OCI-LY1 (cell line): Measurements from ENCODE around the gene LTBP1.

Source experiments
- H2AFZ ChIP-seq: fragments of 200-600 bp; sonication (generic), shearing (Covaris generic); 2 replicates; pipeline ENCODE4 v1.6.0; 2014; ENCODE audit warnings: antibody characterized with exemption, mild to moderate bottlenecking, low read length
- H3F3A ChIP-seq: fragments of 200-600 bp; sonication (generic), shearing (Covaris generic); 2 replicates; pipeline ENCODE4 v1.6.0; 2014; ENCODE audit warnings: mild to moderate bottlenecking, antibody characterized with exemption, low read length, moderate library complexity; ENCODE audit not compliant: insufficient read depth
- H3K27ac ChIP-seq: fragments of 200-600 bp; sonication (generic); 2 replicates; pipeline ENCODE4 v1.5.1; 2014; ENCODE audit warnings: low read length, mixed run types, mild to moderate bottlenecking, low read depth; ENCODE audit not compliant: poor library complexity, severe bottlenecking
- H3K27me3 ChIP-seq: fragments of 200-600 bp; sonication (generic); 2 replicates; pipeline ENCODE4 v1.6.0; 2014; ENCODE audit warnings: antibody characterized with exemption, mild to moderate bottlenecking, low read length, moderate library complexity; ENCODE audit not compliant: insufficient read depth
- H3K36me3 ChIP-seq: fragments of 200-600 bp; sonication (generic); 2 replicates; pipeline ENCODE4 v1.6.1; 2014; ENCODE audit warnings: mild to moderate bottlenecking, antibody characterized with exemption, low read length, moderate library complexity, mixed read lengths; ENCODE audit not compliant: insufficient read depth
- H3K4me1 ChIP-seq: fragments of 200-600 bp; sonication (generic); 2 replicates; pipeline ENCODE4 v1.5.1; 2014; ENCODE audit warnings: mild to moderate bottlenecking, low read length, moderate library complexity; ENCODE audit not compliant: insufficient read depth, severe bottlenecking
- H3K4me2 ChIP-seq: fragments of 200-600 bp; sonication (generic), shearing (Covaris generic); 2 replicates; pipeline ENCODE4 v1.6.1; 2014; ENCODE audit warnings: low read length
- H3K4me3 ChIP-seq: fragments of 200-600 bp; sonication (generic); 2 replicates; pipeline ENCODE4 v1.5.1; 2014; ENCODE audit warnings: low read length, low read depth, mild to moderate bottlenecking, mixed read lengths; ENCODE audit not compliant: poor library complexity, severe bottlenecking
- H3K79me2 ChIP-seq: fragments of 200-600 bp; shearing (Covaris generic); 2 replicates; pipeline ENCODE4 v1.6.1; 2016; ENCODE audit warnings: mixed run types, low read length, mixed read lengths; ENCODE audit not compliant: insufficient read depth
- H3K9ac ChIP-seq: fragments of 200-600 bp; sonication (generic), shearing (Covaris generic); 2 replicates; pipeline ENCODE4 v1.6.1; 2014; ENCODE audit warnings: mild to moderate bottlenecking, low read length, mixed read lengths
- H3K9me2 ChIP-seq: fragments of 200-600 bp; sonication (generic), shearing (Covaris generic); 2 replicates; pipeline ENCODE4 v1.6.1; 2014; ENCODE audit warnings: low read depth, mild to moderate bottlenecking, low read length, mixed read lengths
- H3K9me3 ChIP-seq: fragments of 200-600 bp; shearing (Covaris generic); 2 replicates; pipeline ENCODE4 v1.6.1; 2014; ENCODE audit warnings: low read length, mixed read lengths
- H4K20me1 ChIP-seq: fragments of 200-600 bp; sonication (generic), shearing (Covaris generic); 2 replicates; pipeline ENCODE4 v1.6.0; 2016; ENCODE audit warnings: mild to moderate bottlenecking, low read length; ENCODE audit not compliant: insufficient read depth
- EZH2 ChIP-seq: fragments of 200-600 bp; sonication (generic), shearing (Covaris generic); IDR thresholded peaks from 2 replicates; pipeline ENCODE4 v1.8.0; 2017; ENCODE audit warnings: borderline replicate concordance, mixed run types, mild to moderate bottlenecking, antibody characterized with exemption, low read length, moderate library complexity, mixed read lengths
- TF ChIP-seq, protein P1 (sequence below): fragments of 200-600 bp; sonication (generic), shearing (Covaris generic); IDR thresholded peaks from 2 replicates; pipeline ENCODE4 v1.5.1; 2017; ENCODE audit warnings: mild to moderate bottlenecking, antibody characterized with exemption, low read length, moderate library complexity, mixed read lengths

The LTBP1 gene

DNA sequence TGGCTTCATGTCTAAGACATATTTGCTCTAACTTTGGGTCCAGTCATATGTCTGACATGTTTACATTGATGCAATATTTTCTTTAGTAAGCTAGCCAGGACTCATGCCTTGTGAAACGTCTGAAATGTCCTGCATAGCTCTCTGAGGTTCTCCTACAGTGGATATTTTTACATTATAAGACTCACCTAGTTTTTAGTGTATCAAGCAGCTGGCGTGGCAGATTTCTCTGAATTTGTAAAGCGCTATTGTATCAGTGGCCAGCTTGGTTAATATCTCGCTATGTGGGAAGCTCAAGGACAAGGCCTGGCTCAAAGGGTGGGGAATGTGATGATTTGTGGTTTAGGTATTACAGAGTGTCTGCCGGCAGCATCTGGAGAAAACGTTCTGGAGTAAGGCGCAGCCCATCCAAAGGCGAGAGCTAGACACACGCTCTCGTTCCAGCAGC lies 164.3 kb downstream of the LTBP1 start:
- Histone ChIP-seq H4K20me1 (no peaks in the 10 kb centered on the region), H3K4me3 (no peak overlapping the region), H3F3A (no peaks in the 10 kb centered on the region), H3K36me3 (peaks cover 85% of the 10 kb centered on the region), H3K79me2 (peaks cover 5% of the 10 kb centered on the region; the same call in 1 of the 2 replicates), H3K9me3 (no peaks in the 10 kb centered on the region), H3K27ac (no peak overlapping the region), H3K4me1 (no peaks in the 10 kb centered on the region), H3K27me3 (no peaks in the 10 kb centered on the region), H3K9me2 (no peaks in the 10 kb centered on the region), H3K9ac (no peak overlapping the region), H3K4me2 (no peak overlapping the region), H2AFZ (no peak overlapping the region)
- no peak for TF ChIP-seq EZH2
- TF ChIP-seq, protein P1, sequence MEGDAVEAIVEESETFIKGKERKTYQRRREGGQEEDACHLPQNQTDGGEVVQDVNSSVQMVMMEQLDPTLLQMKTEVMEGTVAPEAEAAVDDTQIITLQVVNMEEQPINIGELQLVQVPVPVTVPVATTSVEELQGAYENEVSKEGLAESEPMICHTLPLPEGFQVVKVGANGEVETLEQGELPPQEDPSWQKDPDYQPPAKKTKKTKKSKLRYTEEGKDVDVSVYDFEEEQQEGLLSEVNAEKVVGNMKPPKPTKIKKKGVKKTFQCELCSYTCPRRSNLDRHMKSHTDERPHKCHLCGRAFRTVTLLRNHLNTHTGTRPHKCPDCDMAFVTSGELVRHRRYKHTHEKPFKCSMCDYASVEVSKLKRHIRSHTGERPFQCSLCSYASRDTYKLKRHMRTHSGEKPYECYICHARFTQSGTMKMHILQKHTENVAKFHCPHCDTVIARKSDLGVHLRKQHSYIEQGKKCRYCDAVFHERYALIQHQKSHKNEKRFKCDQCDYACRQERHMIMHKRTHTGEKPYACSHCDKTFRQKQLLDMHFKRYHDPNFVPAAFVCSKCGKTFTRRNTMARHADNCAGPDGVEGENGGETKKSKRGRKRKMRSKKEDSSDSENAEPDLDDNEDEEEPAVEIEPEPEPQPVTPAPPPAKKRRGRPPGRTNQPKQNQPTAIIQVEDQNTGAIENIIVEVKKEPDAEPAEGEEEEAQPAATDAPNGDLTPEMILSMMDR = no peak

DNA sequence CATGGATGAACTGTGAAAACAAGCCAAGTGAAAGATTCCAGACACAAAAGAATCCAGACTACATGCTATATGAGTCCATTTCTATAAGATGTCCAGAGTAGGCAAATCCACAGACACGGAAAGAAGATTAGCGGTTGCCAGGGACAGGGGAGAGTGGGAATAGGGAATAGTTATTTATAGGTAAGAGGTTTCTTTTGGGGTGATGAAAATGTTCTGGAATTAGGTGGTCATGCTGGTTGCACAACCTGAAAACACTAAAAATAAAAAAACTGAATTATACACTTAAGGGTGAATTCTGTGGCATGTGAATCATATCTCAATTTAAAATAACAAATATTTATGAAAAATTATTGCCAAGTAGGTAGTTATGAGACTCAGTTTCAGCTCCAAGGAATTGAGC lies 168.4 kb downstream of the LTBP1 start:
- H3K4me3 ChIP-seq = no peak overlapping the region
- no peaks in the 10 kb centered on the region for H3K27me3 ChIP-seq
- H4K20me1 ChIP-seq = no peaks in the 10 kb centered on the region
- no peak overlapping the region for H2AFZ ChIP-seq
- no peaks in the 10 kb centered on the region for H3K9me3 ChIP-seq
- no peaks in the 10 kb centered on the region for H3K4me1 ChIP-seq
- H3K36me3 ChIP-seq = peaks cover 99% of the 10 kb centered on the region
- no peaks in the 10 kb centered on the region for H3K79me2 ChIP-seq
- no peak overlapping the region for H3K9ac ChIP-seq
- no peaks in the 10 kb centered on the region for H3K9me2 ChIP-seq
- TF ChIP-seq EZH2 = no peak
- TF ChIP-seq, protein P1 = no peak
- H3K27ac ChIP-seq = no peak overlapping the region
- no peak overlapping the region for H3K4me2 ChIP-seq
- H3F3A ChIP-seq = no peaks in the 10 kb centered on the region

DNA sequence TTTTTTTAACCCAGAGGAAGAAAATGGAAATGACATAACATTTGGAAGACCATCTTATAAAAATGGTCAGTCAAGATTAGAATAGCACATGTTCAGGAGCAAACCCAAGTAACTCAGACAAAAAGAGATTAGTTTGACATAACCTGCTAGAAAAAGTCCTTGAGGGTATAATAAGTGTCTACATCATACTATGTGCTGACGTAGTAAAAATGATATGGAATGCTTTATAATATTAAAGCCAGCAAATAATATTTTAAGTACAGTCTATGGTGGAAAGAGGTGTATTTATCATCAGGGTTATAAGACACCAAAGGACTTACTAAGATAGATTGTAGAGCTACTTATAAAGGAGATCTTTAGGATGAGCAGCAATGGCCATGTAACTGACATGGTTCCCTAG lies 169.0 kb downstream of the LTBP1 start:
- no peak overlapping the region for H3K4me2 ChIP-seq
- H4K20me1 ChIP-seq = no peaks in the 10 kb centered on the region
- H3K79me2 ChIP-seq = no peaks in the 10 kb centered on the region
- H3K9ac ChIP-seq = no peak overlapping the region
- H3K9me3 ChIP-seq = no peaks in the 10 kb centered on the region
- H3K27me3 ChIP-seq = no peaks in the 10 kb centered on the region
- no peak overlapping the region for H3K4me3 ChIP-seq
- H3K27ac ChIP-seq = no peak overlapping the region
- H3K4me1 ChIP-seq = no peaks in the 10 kb centered on the region
- H3F3A ChIP-seq = no peaks in the 10 kb centered on the region
- TF ChIP-seq, protein P1 = no peak
- no peak for TF ChIP-seq EZH2
- H3K36me3 ChIP-seq = peaks cover 99% of the 10 kb centered on the region
- no peaks in the 10 kb centered on the region for H3K9me2 ChIP-seq
- H2AFZ ChIP-seq = no peak overlapping the region
